ENCODE results near the gene KIR3DL3. TPM values are rescaled to one million over a fixed set of nuclear protein-coding genes. Genes with fewer than 3 reads are reported as not detected.
"Not testable (repeated sequence)": the region's sequence is repeated elsewhere in the genome, so short reads cannot be mapped to it uniquely, and the experiment has no call there.

KIR3DL3 gene
- total RNA-seq, 2 donors from 2014 or later, result not detected

GRCh38 chr19:54738715-54739114 is 14.5 kb downstream of the KIR3DL3 start:
- Histone ChIP-seq H3K36me3 (no peaks in the 10 kb centered on the region), H3K27ac (no peak overlapping the region), H3K9me3 (no peaks in the 10 kb centered on the region), H3K4me1 (no peaks in the 10 kb centered on the region), H3K4me3 (no peak overlapping the region), H3K27me3 (no peaks in the 10 kb centered on the region)
- no peak for DNase-seq (ENCODE audit: low spot score)
- TF ChIP-seq CTCF (IDR thresholded peaks at IDR 0.05), result no peak

- H3K9me3 ChIP-seq, result no peaks in the 10 kb centered on the region
- no peak overlapping the region for H3K27ac ChIP-seq
- H3K27me3 ChIP-seq, result no peaks in the 10 kb centered on the region
- TF ChIP-seq CTCF (IDR thresholded peaks at IDR 0.05), result no peak
- no peak overlapping the region for H3K4me3 ChIP-seq
- no peak for DNase-seq (ENCODE audit: low spot score)
- H3K36me3 ChIP-seq, result no peaks in the 10 kb centered on the region
- no peaks in the 10 kb centered on the region for H3K4me1 ChIP-seq
These were observed 15.6 kb downstream of the KIR3DL3 start for GRCh38 chr19:54739587-54740497.

GRCh38 chr19:54741950-54742349 is 17.7 kb downstream of the KIR3DL3 start:
- H3K27me3 ChIP-seq; H3K4me3 ChIP-seq; H3K9me3 ChIP-seq; H3K4me1 ChIP-seq; H3K36me3 ChIP-seq; H3K27ac ChIP-seq; DNase-seq (ENCODE audit: low spot score): not testable (repeated sequence)

- H3K27ac ChIP-seq; H3K4me1 ChIP-seq; H3K9me3 ChIP-seq; DNase-seq (ENCODE audit: low spot score); H3K27me3 ChIP-seq; H3K4me3 ChIP-seq; H3K36me3 ChIP-seq: not testable (repeated sequence)
These were observed 19.8 kb downstream of the KIR3DL3 start for GRCh38 chr19:54744080-54744479.

GRCh38 chr19:54747614-54748322 is 23.5 kb downstream of the KIR3DL3 start:
- H3K4me3 ChIP-seq; H3K9me3 ChIP-seq; H3K4me1 ChIP-seq; H3K36me3 ChIP-seq; DNase-seq (ENCODE audit: low spot score); H3K27me3 ChIP-seq; H3K27ac ChIP-seq: not testable (repeated sequence)

GRCh38 chr19:54750276-54750675 is 26.0 kb downstream of the KIR3DL3 start:
- not testable (repeated sequence) for H3K27me3 ChIP-seq, H3K9me3 ChIP-seq, H3K4me3 ChIP-seq

GRCh38 chr19:54756204-54757110 is 32.2 kb downstream of the KIR3DL3 start:
- not testable (repeated sequence) for H3K36me3 ChIP-seq; H3K27me3 ChIP-seq; H3K9me3 ChIP-seq; DNase-seq (ENCODE audit: low spot score); H3K4me1 ChIP-seq; H3K4me3 ChIP-seq; H3K27ac ChIP-seq

More at GRCh38 chr19:54750276-54750675, 26.0 kb downstream of the KIR3DL3 start:
- not testable (repeated sequence) for H3K4me1 ChIP-seq; H3K27ac ChIP-seq; H3K36me3 ChIP-seq; DNase-seq (ENCODE audit: low spot score)

- not testable (repeated sequence) for H3K36me3 ChIP-seq; H3K27me3 ChIP-seq; H3K27ac ChIP-seq; H3K4me1 ChIP-seq; H3K9me3 ChIP-seq; DNase-seq (ENCODE audit: low spot score); H3K4me3 ChIP-seq
These were observed 34.3 kb downstream of the KIR3DL3 start for GRCh38 chr19:54758577-54758976.

GRCh38 chr19:54764219-54764618 is 40.0 kb downstream of the KIR3DL3 start:
- DNase-seq (ENCODE audit: low spot score); H3K36me3 ChIP-seq; H3K27ac ChIP-seq; H3K4me3 ChIP-seq; H3K4me1 ChIP-seq; H3K27me3 ChIP-seq: not testable (repeated sequence)
- H3K9me3 ChIP-seq, result peaks cover 0 to 10% of the 10 kb centered on the region in 2 donors

GRCh38 chr19:54766464-54766863 is 42.2 kb downstream of the KIR3DL3 start:
- H3K4me3 ChIP-seq; H3K27me3 ChIP-seq; H3K4me1 ChIP-seq; H3K36me3 ChIP-seq; DNase-seq (ENCODE audit: low spot score); H3K27ac ChIP-seq: not testable (repeated sequence)
- H3K9me3 ChIP-seq, result peaks cover 0 to 10% of the 10 kb centered on the region in 2 donors

GRCh38 chr19:54769646-54770045 is 45.4 kb downstream of the KIR3DL3 start, which contains the start of gene KIR2DL1:
KIR2DL1 (plus strand) TSS chr19:54769793; CDS start chr19:54769851, 58 bp downstream.
- peaks cover 0 to 10% of the 10 kb centered on the region in 2 donors for H3K9me3 ChIP-seq
- H3K4me3 ChIP-seq; DNase-seq (ENCODE audit: low spot score): not testable (repeated sequence)

GRCh38 chr19:54770511-54770910 is 46.3 kb downstream of the KIR3DL3 start:
- H3K27me3 ChIP-seq; H3K36me3 ChIP-seq; H3K4me3 ChIP-seq; H3K4me1 ChIP-seq; H3K27ac ChIP-seq; DNase-seq (ENCODE audit: low spot score); H3K9me3 ChIP-seq: not testable (repeated sequence)

More at GRCh38 chr19:54769646-54770045, 45.4 kb downstream of the KIR3DL3 start, which contains the start of gene KIR2DL1:
- not testable (repeated sequence) for H3K36me3 ChIP-seq, H3K27ac ChIP-seq, H3K4me1 ChIP-seq, H3K27me3 ChIP-seq
